ENCODE measurements around the gene TTYH3. TPM values are rescaled to one million over a fixed set of nuclear protein-coding genes. Genes with fewer than 3 reads are reported as not detected.

Gene TTYH3
- total RNA-seq, 1 experiment from 2014 or later = 178 TPM

- no peak for TF ChIP-seq USF1 (CRISPR knock-in tag; IDR thresholded peaks at IDR 0.05)
- no peak for TF ChIP-seq FOXK1 (CRISPR knock-in tag; IDR thresholded peaks at IDR 0.05)
- TF ChIP-seq FOXP4 (CRISPR knock-in tag; IDR thresholded peaks at IDR 0.05) = no peak
- TF ChIP-seq NFE2L1 (CRISPR knock-in tag; IDR thresholded peaks at IDR 0.05) = no peak
- no peak for TF ChIP-seq TP53 (CRISPR knock-in tag; IDR thresholded peaks at IDR 0.05)
- no peak for TF ChIP-seq ZNF512 (CRISPR knock-in tag; IDR thresholded peaks at IDR 0.05; ENCODE audit: borderline replicate concordance)
- TF ChIP-seq ZNF532 (CRISPR knock-in tag; IDR thresholded peaks at IDR 0.05; ENCODE audit: borderline replicate concordance) = no peak
- TF ChIP-seq TCF7 (CRISPR knock-in tag; IDR thresholded peaks at IDR 0.05; ENCODE audit: low read depth) = no peak
- TF ChIP-seq GTF2I (CRISPR knock-in tag; conservative IDR thresholded peaks at IDR 0.05) = no peak
- no peak for TF ChIP-seq FOXJ3 (CRISPR knock-in tag; IDR thresholded peaks at IDR 0.05; ENCODE audit: borderline replicate concordance)
These were observed 5.3 kb downstream of the TTYH3 start (continued) for GRCh38 chr7:2637066-2637471.

- peak overlapping the region; percentile 27 for H3K27ac Mint-ChIP-seq
- no peak overlapping the region for H3K4me3 Mint-ChIP-seq
- no peaks in the 10 kb centered on the region for H3K36me3 Mint-ChIP-seq
- H3K9me3 Mint-ChIP-seq = no peaks in the 10 kb centered on the region
- ATAC-seq (no peak), DNase-seq (ENCODE audit: low spot score) (no peak)
- H3K4me1 Mint-ChIP-seq = peaks cover 26% of the 10 kb centered on the region
- no peaks in the 10 kb centered on the region for H3K27me3 Mint-ChIP-seq (ENCODE audit: low read depth)
- ChIA-PET POLR2A (no interaction called here), CTCF (interaction anchor here (1.0 to 1.4 kb wide), 3 partner anchors 15 to 29 kb away, joined by 3 to 4 read pairs (median 3); no protein-coding TSS in a partner anchor)
- no peak for TF ChIP-seq SMAD3 (CRISPR knock-in tag; IDR thresholded peaks at IDR 0.05; ENCODE audit: borderline replicate concordance)
- no peak for TF ChIP-seq ERG (CRISPR knock-in tag; IDR thresholded peaks at IDR 0.05)
- no peak for TF ChIP-seq PRRX2 (CRISPR knock-in tag; IDR thresholded peaks at IDR 0.05)
- TF ChIP-seq ZNF416 (CRISPR knock-in tag; IDR thresholded peaks at IDR 0.05) = no peak
- TF ChIP-seq CDX4 (CRISPR knock-in tag; IDR thresholded peaks at IDR 0.05; ENCODE audit: borderline replicate concordance) = no peak
- no peak for TF ChIP-seq JAZF1 (CRISPR knock-in tag; IDR thresholded peaks at IDR 0.05)
- TF ChIP-seq TEAD4 (CRISPR knock-in tag; IDR thresholded peaks at IDR 0.05) = no peak
- TF ChIP-seq ZNF263 (CRISPR knock-in tag; IDR thresholded peaks at IDR 0.05; ENCODE audit: low read depth) = no peak
- no peak for TF ChIP-seq ZNF138 (CRISPR knock-in tag; conservative IDR thresholded peaks at IDR 0.05)
- TF ChIP-seq MYBL2 (CRISPR knock-in tag; IDR thresholded peaks at IDR 0.05) = no peak
- TF ChIP-seq NR3C1 (CRISPR knock-in tag; conservative IDR thresholded peaks at IDR 0.05; ENCODE audit: low read depth) = no peak
- no peak for TF ChIP-seq E2F5 (CRISPR knock-in tag; IDR thresholded peaks at IDR 0.05)
- no peak for TF ChIP-seq ZNF317 (CRISPR knock-in tag; IDR thresholded peaks at IDR 0.05; ENCODE audit: borderline replicate concordance, low read depth)
These were observed 5.9 kb downstream of the TTYH3 start for GRCh38 chr7:2637505-2638223.
